ENCODE measurements around the gene ORAI1.
"Not testable (repeated sequence)": the region's sequence is repeated elsewhere in the genome, so short reads cannot be mapped to it uniquely, and the experiment has no call there.

Gene ORAI1

GRCh38 chr12:121626087-121626852 lies at the start of gene ORAI1:
Gene ORAI1, plus strand, starts transcription at chr12:121626530.
- DNase-seq, result peak; percentile 84

DNA sequence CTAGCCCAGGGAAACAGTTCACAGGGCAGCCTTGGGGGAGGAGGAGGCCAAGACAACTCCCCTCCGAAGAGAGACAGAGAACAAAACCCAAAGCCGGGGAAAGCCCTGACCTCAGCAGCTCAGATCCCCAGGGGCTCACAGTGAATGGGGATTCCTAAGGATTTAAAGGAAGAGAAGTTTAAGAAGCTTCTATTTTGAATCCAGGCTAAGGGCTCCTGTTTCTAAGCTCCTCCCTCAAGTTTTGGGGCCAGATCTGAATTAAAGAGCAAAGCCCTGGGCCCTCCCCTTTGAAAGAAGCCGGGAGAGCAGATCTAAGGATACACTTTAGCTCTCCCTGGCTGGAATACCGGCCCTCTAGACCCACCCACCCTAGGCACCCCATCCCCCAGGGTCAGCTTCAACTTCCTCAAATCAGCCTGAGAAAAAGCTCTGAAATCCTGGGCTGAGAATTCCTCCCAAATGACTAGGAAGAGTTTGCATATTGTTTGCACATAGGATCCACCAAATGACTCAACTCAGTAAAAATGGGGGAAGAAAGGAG lies 49.4 kb upstream of the ORAI1 start:
- DNase-seq, result no peak

DNA sequence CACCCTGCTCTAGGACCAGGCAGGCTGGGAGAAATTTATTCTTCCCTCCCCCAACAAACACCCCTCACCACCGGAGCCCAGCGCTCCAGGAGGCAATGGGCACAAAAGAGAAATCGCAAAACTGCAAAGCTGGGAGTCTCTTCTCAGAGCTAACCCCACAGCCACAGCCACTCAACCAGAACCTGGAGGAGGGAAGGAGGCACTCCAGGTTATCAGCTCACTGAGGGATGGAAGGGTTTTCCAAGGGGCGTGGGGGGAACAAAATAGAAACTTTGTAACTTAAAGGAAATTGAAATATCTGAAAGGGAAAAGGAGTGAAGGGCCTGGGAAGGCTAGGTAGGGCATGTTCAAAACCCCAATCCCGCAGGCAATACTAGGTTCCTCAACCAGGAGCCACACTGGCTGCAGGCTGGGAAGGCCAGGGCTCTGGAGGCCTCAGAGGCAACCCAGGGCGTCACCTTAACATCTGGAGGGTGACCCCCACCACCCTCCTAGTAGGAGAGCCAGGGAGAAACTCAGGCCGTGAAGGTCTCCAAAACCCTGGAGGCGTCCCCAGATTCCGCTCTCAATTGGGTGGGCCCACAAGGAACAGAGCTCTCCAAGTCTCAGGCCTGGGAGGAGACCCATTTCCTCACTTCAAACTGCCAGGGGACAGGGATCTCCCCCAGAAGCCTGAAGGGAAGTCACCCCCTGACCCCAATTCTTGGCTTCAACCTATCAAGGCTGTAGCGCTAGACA lies 48.7 kb upstream of the ORAI1 start:
- no peak for DNase-seq

GRCh38 chr12:121578230-121579189 lies 47.8 kb upstream of the ORAI1 start:
- no peak for DNase-seq

- DNase-seq, result no peak
Observed at GRCh38 chr12:121579190-121579791, 47.0 kb upstream of the ORAI1 start.

DNA sequence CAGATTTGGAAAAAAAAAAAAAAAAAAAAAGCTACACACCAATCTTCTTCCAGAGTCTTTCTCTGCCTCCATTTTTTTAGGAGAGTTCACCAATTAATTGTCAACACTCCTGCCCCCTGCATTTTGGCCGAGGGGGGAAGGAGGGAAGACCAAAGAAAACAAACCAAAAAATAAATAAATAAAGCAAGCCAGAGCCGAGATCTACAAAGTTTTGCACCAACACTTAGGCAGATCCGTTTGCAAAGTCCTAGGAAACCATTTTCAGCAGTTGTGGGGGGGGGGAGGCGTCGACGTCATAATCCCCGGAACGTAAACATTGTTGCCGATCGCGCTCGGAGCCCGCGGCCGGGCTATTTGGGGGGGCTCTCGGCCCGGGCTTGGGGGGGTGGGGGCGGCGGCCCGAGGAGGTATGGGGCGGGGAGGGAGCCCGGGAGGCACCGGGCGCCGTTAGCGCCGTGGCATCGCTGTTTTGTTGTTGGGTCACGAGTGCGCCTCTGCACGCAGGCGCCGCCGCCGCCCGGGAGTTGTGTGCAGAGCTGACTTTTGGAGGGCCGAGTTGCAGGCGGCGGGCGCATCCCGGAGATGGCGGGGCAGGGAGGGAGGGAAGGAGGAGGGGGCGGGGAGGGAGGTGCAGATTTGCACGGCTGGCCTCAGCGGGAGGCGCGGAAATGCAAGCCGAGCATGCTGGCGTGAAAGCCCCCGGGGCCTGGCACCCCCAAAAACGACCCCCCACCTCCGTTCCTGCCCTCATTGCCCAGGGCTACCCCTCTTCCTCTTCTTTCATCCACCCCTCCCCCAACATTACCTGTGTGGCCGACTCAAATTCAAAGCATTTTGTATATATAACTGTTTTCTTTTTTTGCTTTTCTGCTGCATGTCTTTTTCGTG lies 46.1 kb upstream of the ORAI1 start:
- no peak for DNase-seq

- no peak for DNase-seq
Observed at GRCh38 chr12:121580959-121581685, 45.2 kb upstream of the ORAI1 start, which contains the start of gene KDM2B. Gene KDM2B, minus strand, starts transcription at chr12:121581023. Its CDS starts 112 bp downstream, at chr12:121580911.

DNA sequence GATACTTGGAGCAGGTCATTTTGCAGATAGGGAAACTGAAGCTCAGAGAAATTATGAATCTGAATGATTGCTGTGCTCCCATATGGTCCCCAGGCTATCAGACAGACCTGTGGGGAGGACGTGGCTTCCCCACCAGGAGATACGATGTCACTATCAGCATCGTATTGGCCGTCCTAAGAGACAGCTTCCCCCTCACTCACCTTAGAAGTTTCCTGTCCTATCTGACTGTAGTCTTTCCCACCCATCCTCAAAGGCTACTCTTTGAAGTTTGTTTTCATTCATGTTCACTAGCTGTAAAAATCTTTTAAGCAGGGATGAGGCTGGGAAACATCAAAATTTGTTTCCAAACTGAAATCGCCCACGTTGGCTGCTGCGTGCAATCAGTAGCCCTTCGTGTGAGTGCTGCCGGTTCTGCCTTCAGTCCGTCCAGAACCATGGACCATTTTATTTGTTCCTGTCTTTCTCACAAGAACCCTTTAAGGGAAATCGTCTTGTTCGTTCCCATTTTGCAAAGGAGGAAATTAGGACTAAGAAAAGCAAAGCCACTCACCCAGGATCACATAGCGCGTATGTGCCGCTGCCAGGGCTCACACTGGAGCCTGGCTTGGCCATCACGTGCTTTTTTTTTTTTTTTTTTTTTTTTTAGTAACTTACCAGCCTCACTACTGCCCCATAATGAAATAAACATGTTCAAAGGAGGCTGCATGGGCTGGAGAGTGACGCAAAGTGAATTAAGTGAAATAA lies 44.5 kb upstream of the ORAI1 start:
- no peak for DNase-seq

DNA sequence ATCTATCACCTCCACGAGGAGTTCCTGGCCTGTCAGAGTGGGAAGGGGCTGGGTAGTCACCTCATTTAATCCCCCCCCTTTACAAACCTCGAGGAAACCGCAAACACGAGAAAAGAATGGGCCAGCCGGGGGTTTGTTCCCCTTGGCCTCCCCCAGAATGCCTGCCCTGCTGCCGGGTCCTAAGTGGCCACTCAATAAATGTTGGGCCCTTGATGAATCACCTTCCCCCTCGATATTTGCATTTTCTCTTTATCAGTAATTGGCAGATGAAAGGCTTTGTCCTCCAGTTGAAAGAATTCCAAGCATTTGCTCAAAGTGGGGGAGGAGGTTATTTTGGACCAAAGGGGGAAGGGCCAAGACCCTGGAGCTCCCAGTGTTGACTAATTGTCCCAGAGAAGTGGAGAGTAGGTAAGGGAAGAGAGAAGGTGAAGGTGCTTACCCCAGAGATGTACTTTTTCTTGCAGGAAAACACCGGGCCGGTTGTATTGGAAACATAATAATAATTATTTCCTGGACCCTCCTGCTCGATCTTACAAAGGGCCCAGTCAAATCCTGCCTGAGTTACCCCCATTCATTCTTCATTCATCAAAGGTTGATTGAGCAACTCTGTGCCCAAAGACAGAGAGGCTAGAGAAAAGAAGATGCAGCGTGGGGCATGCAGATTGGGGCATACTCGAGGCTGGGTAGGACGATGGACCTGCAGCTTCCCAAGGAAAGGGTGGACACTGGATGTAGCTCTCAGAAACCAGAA lies 43.6 kb upstream of the ORAI1 start:
- DNase-seq, result no peak

GRCh38 chr12:121583334-121583661 lies 43.0 kb upstream of the ORAI1 start:
- not testable (repeated sequence) for DNase-seq

- DNase-seq, result not testable (repeated sequence)
Observed at GRCh38 chr12:121584885-121585284, 41.4 kb upstream of the ORAI1 start.

DNA sequence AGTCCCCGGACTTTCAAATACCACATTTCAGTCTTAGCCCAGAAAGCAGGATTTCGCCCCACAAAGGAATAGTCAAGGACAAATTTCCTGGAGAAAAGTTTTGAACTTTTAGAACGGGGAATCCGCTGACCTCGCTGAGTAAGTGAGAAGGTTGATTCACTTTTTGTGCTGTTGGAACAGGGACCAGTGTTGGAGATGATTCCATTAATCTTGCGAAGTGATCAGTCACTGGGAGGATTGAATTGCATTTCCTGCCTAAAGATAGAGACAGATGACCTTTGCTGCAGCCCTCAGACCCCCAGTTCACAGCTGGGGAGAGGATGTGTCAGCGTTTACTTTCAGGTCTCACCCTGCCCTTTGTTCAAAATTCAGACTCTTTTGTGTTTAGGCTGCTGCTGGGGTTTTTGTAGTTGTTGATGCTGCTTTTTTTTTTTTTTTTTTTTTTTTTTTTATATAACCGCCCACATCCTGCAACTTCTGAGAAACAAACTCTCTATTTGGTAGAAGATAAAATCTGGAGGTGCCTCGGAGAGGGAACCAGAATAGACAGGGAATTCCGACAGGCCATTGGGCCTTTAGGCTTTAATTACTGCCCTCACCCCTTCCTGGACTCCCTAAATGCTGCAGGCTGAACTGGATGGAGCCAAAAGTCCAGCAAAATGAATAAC lies 35.7 kb upstream of the ORAI1 start:
- no peak for DNase-seq

- DNase-seq, result no peak
Observed at GRCh38 chr12:121592320-121592719, 34.0 kb upstream of the ORAI1 start.

DNA sequence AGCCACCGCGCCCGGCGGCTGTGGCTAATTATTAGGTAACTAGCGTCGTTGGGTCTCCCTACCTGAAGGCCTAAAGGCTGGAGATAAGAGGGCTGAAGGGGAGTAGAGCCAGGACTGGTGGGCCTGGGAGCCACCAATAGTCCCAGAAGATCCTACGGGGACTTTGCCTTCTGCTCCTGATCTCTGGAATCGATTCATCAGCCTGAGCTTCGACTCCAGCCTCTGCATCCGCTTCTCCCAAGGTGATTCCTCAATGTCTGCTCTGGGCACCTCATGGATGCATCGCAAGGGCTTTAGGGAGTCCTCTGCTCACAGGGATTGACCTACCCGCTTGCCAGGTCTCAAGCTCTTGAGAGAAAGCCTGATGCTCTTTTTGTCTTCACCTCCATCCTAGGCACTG lies 30.8 kb upstream of the ORAI1 start:
- no peak for DNase-seq

GRCh38 chr12:121596526-121596925 lies 29.8 kb upstream of the ORAI1 start:
- DNase-seq, result no peak

- no peak for DNase-seq
Observed at GRCh38 chr12:121600702-121601336, 25.5 kb upstream of the ORAI1 start.

- no peak for DNase-seq
Observed at GRCh38 chr12:121602766-121603165, 23.6 kb upstream of the ORAI1 start.

DNA sequence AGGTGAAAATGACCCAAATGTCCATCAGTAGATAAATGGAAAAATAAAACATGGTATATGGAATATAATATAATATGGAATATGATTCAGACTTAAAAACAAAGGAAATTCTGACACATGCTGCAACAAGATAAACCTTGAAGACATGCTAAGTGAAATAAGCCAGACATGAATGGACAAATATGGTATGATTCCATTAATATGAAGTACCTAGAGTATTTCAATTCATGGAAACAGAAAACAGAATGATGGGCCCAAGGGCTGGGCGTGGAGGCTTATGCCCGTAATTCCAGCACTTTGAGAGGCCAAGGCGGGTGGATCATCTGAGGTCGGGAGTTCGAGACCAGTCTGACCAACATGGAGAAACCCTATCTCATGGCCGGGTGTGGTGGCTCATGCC lies 22.7 kb upstream of the ORAI1 start:
- no peak for DNase-seq
